ENCODE data around the gene ZNF787.

Gene ZNF787

DNA sequence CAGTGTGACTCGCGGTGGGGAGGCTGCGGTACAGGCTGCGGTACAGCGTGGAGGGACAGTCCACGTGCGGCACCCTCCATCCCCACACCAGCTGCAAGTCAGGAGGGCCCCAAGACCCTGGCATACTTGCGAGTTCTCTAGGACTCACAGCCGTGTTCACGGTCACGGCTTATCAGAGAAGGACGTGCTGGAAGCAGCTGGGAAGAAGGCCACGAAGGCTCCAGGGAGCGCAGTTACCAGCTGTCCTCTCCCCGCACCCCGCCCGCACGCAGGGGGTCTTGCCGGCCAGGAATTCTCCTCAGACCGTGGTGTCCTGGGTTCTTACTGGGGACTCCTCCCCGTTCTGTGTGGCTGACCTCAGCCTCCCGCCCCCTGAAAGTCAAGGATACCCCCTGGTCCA is 26.2 kb upstream of the ZNF787 start:
- no peaks in the 10 kb centered on the region for H3K9me3 ChIP-seq (ENCODE audit: insufficient read depth, low read length, severe bottlenecking)
- no peaks in the 10 kb centered on the region for H3K27me3 ChIP-seq (ENCODE audit: insufficient read depth, low read length, poor library complexity)
- peaks cover 48% of the 10 kb centered on the region for H3K36me3 ChIP-seq (ENCODE audit: insufficient read depth, low read length)
- no peak overlapping the region for H3K9ac ChIP-seq (ENCODE audit: low read depth, low read length)
- no peak overlapping the region for H2AFZ ChIP-seq (ENCODE audit: low read depth, low read length)
- H3K27ac ChIP-seq (ENCODE audit: low read length), result no peak overlapping the region
- ATAC-seq (ENCODE audit: insufficient read depth, low read depth), result no peak
- peaks cover 61% of the 10 kb centered on the region for H3K79me2 ChIP-seq (ENCODE audit: insufficient read depth, low read length)
- no peak for DNase-seq
- H3K4me2 ChIP-seq (ENCODE audit: insufficient read depth, low read length), result no peak overlapping the region
- peaks cover 39% of the 10 kb centered on the region for H4K20me1 ChIP-seq (ENCODE audit: insufficient read depth, low read length)
- H3K4me3 ChIP-seq (ENCODE audit: low read depth in 1 of 2, low read length in 2 of 2), result no peak overlapping the region
- peaks cover 26% of the 10 kb centered on the region for H3K4me1 ChIP-seq (ENCODE audit: insufficient read depth, low read length)
- TF ChIP-seq, protein P1, sequence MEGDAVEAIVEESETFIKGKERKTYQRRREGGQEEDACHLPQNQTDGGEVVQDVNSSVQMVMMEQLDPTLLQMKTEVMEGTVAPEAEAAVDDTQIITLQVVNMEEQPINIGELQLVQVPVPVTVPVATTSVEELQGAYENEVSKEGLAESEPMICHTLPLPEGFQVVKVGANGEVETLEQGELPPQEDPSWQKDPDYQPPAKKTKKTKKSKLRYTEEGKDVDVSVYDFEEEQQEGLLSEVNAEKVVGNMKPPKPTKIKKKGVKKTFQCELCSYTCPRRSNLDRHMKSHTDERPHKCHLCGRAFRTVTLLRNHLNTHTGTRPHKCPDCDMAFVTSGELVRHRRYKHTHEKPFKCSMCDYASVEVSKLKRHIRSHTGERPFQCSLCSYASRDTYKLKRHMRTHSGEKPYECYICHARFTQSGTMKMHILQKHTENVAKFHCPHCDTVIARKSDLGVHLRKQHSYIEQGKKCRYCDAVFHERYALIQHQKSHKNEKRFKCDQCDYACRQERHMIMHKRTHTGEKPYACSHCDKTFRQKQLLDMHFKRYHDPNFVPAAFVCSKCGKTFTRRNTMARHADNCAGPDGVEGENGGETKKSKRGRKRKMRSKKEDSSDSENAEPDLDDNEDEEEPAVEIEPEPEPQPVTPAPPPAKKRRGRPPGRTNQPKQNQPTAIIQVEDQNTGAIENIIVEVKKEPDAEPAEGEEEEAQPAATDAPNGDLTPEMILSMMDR (IDR thresholded peaks at IDR 0.05; ENCODE audit: borderline replicate concordance, extremely low read depth, low read length, poor library complexity, severe bottlenecking), result no peak
- no peak for TF ChIP-seq EZH2 (IDR thresholded peaks at IDR 0.05; ENCODE audit: borderline replicate concordance, low read depth, low read length, severe bottlenecking)

DNA sequence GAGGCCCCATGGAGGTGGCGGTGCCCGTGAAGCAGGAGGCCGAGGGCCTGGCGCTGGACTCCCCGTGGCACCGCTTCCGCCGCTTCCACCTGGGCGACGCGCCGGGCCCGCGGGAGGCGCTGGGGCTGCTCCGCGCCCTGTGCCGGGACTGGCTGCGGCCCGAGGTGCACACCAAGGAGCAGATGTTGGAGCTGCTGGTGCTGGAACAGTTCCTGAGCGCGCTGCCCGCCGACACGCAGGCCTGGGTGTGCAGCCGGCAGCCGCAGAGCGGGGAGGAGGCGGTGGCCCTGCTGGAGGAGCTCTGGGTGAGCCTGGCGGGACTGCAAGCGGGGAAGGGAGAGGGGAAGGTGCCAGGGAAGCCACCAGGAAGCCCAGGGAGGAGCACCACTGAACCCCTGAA is 25.8 kb upstream of the ZNF787 start:
- Histone ChIP-seq H3K27ac (ENCODE audit: low read length) (no peak overlapping the region), H4K20me1 (ENCODE audit: insufficient read depth, low read length) (peaks cover 38% of the 10 kb centered on the region), H3K9me3 (ENCODE audit: insufficient read depth, low read length, severe bottlenecking) (no peaks in the 10 kb centered on the region), H2AFZ (ENCODE audit: low read depth, low read length) (no peak overlapping the region), H3K4me2 (ENCODE audit: insufficient read depth, low read length) (no peak overlapping the region), H3K4me1 (ENCODE audit: insufficient read depth, low read length) (peaks cover 30% of the 10 kb centered on the region), H3K4me3 (ENCODE audit: low read depth in 1 of 2, low read length in 2 of 2) (no peak overlapping the region), H3K36me3 (ENCODE audit: insufficient read depth, low read length) (peaks cover 48% of the 10 kb centered on the region), H3K9ac (ENCODE audit: low read depth, low read length) (no peak overlapping the region), H3K27me3 (ENCODE audit: insufficient read depth, low read length, poor library complexity) (no peaks in the 10 kb centered on the region), H3K79me2 (ENCODE audit: insufficient read depth, low read length) (peaks cover 64% of the 10 kb centered on the region)
- no peak for TF ChIP-seq EZH2 (IDR thresholded peaks at IDR 0.05; ENCODE audit: borderline replicate concordance, low read depth, low read length, severe bottlenecking)
- TF ChIP-seq, protein P1 (IDR thresholded peaks at IDR 0.05; ENCODE audit: borderline replicate concordance, extremely low read depth, low read length, poor library complexity, severe bottlenecking), result no peak
- no peak for ATAC-seq (ENCODE audit: insufficient read depth, low read depth)
- DNase-seq, result no peak

DNA sequence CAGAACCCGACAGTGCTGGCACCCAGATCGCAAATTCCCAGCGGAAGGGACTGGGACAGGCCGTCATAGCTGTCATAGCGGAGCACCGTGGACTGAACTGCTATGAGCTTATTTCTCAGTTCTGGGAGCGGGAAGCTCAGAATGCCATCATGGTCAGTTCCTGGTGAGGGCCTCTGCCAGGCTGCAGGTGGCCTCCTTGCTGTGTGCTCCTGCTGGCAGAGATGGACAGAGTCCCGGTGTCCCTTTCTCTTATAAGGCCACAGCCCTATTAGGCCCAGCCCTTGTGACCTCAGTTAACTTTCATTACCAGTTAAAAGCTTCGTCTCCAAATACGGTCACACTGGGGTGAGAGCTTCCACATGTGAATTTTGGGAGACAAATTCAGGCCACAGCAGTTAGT is 24.6 kb upstream of the ZNF787 start:
- Histone ChIP-seq H3K9ac (ENCODE audit: low read depth, low read length) (no peak overlapping the region), H3K27ac (ENCODE audit: low read length) (no peak overlapping the region), H3K79me2 (ENCODE audit: insufficient read depth, low read length) (peaks cover 65% of the 10 kb centered on the region), H2AFZ (ENCODE audit: low read depth, low read length) (no peak overlapping the region), H3K27me3 (ENCODE audit: insufficient read depth, low read length, poor library complexity) (no peaks in the 10 kb centered on the region), H3K36me3 (ENCODE audit: insufficient read depth, low read length) (peaks cover 48% of the 10 kb centered on the region), H3K4me2 (ENCODE audit: insufficient read depth, low read length) (no peak overlapping the region), H3K4me1 (ENCODE audit: insufficient read depth, low read length) (peaks cover 34% of the 10 kb centered on the region), H3K9me3 (ENCODE audit: insufficient read depth, low read length, severe bottlenecking) (no peaks in the 10 kb centered on the region), H4K20me1 (ENCODE audit: insufficient read depth, low read length) (peaks cover 33% of the 10 kb centered on the region), H3K4me3 (ENCODE audit: low read depth in 1 of 2, low read length in 2 of 2) (no peak overlapping the region)
- ATAC-seq (ENCODE audit: insufficient read depth, low read depth) (no peak), DNase-seq (no peak)
- TF ChIP-seq, protein P1 (IDR thresholded peaks at IDR 0.05; ENCODE audit: borderline replicate concordance, extremely low read depth, low read length, poor library complexity, severe bottlenecking), result no peak
- no peak for TF ChIP-seq EZH2 (IDR thresholded peaks at IDR 0.05; ENCODE audit: borderline replicate concordance, low read depth, low read length, severe bottlenecking)

DNA sequence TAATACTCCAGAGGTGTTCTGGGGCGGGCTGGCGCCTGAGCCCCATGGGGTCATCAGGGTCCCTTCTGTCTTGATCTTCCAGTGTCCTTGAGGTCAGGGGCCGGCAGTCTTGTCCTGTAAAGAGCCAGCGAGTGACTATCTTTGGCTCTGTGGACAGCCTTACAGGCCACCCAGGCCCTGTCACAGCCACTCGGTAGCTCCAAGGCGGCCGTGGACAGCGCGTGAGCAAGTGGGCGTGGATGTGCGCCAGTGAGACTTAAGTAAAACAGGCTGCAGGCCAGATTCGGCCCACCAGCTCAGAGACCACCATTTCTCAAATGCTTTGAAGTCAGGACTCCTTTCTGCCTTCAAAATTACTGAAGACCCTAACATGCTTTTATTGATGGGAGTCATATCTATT is 23.7 kb upstream of the ZNF787 start:
- no peak for TF ChIP-seq EZH2 (IDR thresholded peaks at IDR 0.05; ENCODE audit: borderline replicate concordance, low read depth, low read length, severe bottlenecking)
- TF ChIP-seq, protein P1 (IDR thresholded peaks at IDR 0.05; ENCODE audit: borderline replicate concordance, extremely low read depth, low read length, poor library complexity, severe bottlenecking), result no peak
- ATAC-seq (ENCODE audit: insufficient read depth, low read depth), result no peak
- H3K4me2 ChIP-seq (ENCODE audit: insufficient read depth, low read length), result no peak overlapping the region

More for the DNA sequence above, 23.7 kb upstream of the ZNF787 start:
- Histone ChIP-seq H3K27ac (ENCODE audit: low read length) (peak overlapping the region; percentile 47), H3K9me3 (ENCODE audit: insufficient read depth, low read length, severe bottlenecking) (no peaks in the 10 kb centered on the region), H3K27me3 (ENCODE audit: insufficient read depth, low read length, poor library complexity) (no peaks in the 10 kb centered on the region), H3K36me3 (ENCODE audit: insufficient read depth, low read length) (peaks cover 41% of the 10 kb centered on the region), H3K4me3 (ENCODE audit: low read depth in 1 of 2, low read length in 2 of 2) (no peak overlapping the region), H2AFZ (ENCODE audit: low read depth, low read length) (no peak overlapping the region), H3K4me1 (ENCODE audit: insufficient read depth, low read length) (peaks cover 39% of the 10 kb centered on the region), H3K9ac (ENCODE audit: low read depth, low read length) (no peak overlapping the region), H4K20me1 (ENCODE audit: insufficient read depth, low read length) (peaks cover 26% of the 10 kb centered on the region), H3K79me2 (ENCODE audit: insufficient read depth, low read length) (peaks cover 58% of the 10 kb centered on the region)
- no peak for DNase-seq
